Frontal cortex (tissue), 4 donors: Measurements from ENCODE around the gene ESRRA. TPM values are rescaled to one million over a fixed set of nuclear protein-coding genes. Genes with fewer than 3 reads are reported as not detected.
A peak's percentile ranks its signal among the peaks of the same experiment; 100 is the strongest.

Experiments used
- DNase-seq, 2 donors: peaks; one replicate each; pipeline ENCODE4 v3.0.0; 2012; ENCODE audit warnings: low spot score in 2 of 2
- FAIRE-seq: peaks from 2 replicates; lab custom pipeline; 2012; peaks lifted over from hg19 to GRCh38; lab: Jason Lieb, UNC
- total RNA-seq: library from RNA; depleted of rRNA; stranded (reverse); fragments of >200 nt; gene quantifications from one replicate; pipeline ENCODE4 v1.2.3, GENCODE V29; 2014
- donor health status: control.
- donor health status: control.
- donor health status: control.

ESRRA gene
- total RNA-seq, result 12.6 TPM

DNA sequence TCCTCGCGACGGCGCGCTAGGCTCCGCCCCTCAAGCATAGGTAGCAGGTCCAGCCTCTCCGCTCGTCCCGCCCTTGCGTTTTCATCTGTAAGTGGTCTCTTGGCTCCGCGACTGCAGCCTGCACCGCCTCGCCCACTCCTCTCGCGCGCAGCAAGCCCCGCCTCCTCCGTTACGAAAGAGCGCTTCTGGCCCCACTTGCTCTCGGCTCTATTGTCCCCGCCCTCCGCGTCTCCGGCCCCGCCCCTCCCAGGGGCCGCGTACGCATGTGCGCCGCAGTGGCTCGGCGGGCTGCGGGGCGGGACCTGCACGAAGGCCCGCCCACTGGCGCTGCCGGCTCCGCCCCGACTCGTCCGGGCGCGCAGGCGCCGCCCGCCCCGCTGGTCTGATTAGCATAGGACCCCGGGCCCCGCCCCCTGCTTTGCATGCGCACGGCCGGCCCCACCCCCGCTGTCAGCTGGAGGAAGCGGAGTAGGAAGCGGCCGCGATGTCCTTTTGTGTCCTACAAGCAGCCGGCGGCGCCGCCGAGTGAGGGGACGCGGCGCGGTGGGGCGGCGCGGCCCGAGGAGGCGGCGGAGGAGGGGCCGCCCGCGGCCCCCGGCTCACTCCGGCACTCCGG, at the start of gene ESRRA:
Gene ESRRA, plus strand, starts transcription at position 450 of the 616 bp plus-strand sequence. CDS start 1,656 bp downstream, outside the sequence.
- DNase-seq (peak; percentile 100), FAIRE-seq (no peak)

DNA sequence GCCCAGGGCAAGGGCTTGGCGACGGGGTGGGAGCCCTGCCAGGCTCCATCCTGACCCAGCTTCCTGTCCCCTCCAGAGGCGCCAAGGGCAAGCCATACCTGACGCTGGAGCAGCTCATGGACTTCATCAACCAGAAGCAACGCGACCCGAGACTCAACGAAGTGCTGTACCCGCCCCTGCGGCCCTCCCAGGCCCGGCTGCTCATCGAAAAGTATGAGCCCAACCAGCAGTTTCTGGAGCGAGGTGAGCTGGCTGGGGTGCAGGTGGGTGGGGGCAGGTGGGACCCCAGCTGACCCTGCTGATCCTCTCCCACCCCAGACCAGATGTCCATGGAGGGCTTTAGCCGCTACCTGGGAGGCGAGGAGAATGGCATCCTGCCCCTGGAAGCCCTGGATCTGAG, 49.0 kb upstream of the ESRRA start:
- DNase-seq (no peak), FAIRE-seq (no peak)

- DNase-seq (no peak), FAIRE-seq (no peak)
Observed at GRCh38 chr11:64258356-64258755, 47.0 kb upstream of the ESRRA start.

- FAIRE-seq (no peak), DNase-seq (no peak)
Observed at GRCh38 chr11:64258946-64259532, 46.3 kb upstream of the ESRRA start.

DNA sequence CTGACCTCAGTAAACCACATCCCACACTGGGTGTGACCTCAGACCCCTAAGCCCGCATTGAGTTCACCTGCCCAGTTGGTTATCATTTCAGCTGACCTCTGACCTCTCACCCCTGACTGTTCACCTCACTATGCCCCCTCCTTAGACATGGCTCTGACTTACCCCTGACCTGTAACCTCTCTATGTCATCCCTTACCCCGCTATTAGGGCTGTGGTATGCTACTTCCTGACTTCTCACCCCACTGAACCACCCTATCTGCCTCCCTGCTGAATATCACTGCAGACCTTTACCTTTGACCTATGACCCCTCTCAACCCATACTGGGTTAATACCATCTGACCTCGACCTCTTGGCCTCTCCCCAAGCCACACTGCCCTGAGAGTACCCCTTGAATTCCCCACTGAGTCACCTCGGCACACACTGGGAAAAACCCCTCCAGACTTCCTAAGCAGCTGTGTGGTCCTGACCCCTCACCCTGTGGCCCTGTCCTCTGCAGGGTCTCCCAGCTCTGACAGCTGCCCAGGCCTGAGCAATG, 45.7 kb upstream of the ESRRA start:
- DNase-seq, result no peak

GRCh38 chr11:64260147-64260708, 45.1 kb upstream of the ESRRA start:
- FAIRE-seq (no peak), DNase-seq (no peak)

More for the DNA sequence above, 45.7 kb upstream of the ESRRA start:
- no peak for FAIRE-seq

- no peak for DNase-seq
- no peak for FAIRE-seq
Observed at GRCh38 chr11:64261556-64262080, 43.7 kb upstream of the ESRRA start.

GRCh38 chr11:64262271-64263002, 42.9 kb upstream of the ESRRA start:
- DNase-seq, result no peak
- FAIRE-seq, result no peak

DNA sequence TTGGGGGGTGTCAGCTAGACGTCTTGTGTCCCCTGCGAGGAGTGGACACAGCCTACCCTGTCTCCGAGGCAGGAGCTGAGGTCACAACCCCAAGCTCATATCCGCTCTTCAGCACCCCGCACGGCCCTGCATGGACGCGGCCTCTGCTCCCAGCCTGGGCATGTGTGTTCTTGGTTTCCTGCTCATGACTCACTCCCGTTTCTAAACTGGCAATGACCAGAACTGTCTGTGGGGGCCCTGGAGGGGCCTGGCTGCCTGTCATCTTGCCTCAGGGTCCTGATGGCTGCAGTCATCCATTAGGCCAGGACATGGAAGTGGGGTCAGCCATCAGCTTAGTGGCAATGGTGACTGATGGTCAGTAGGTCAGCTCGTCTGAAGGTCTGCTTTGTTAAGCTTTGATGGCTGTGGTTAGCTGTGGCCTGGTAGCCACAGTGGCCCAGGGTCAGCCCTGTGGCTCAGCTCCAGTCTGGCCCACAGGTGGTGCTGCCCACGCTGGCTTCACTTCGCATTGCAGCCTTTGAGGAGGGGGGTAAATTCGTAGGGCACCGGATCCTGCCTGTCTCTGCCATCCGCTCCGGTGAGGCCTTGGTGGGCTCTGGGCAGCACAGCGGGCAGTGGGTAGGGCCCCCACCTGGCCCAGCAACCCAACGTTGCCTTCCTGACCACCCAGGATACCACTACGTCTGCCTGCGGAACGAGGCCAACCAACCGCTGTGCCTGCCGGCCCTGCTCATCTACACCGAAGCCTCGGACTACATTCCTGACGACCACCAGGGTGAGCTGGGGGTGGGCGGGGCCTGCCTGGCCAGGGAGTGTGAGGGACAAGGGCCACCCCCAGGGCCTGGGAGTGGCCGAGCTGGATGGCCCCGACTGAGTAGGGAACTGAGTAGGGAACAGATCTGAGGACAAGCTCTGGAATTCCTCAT, 42.0 kb upstream of the ESRRA start:
- no peak for FAIRE-seq
- no peak for DNase-seq

- no peak for DNase-seq
- FAIRE-seq, result no peak
Observed at GRCh38 chr11:64263947-64264317, 41.4 kb upstream of the ESRRA start.

GRCh38 chr11:64264371-64264852, 40.9 kb upstream of the ESRRA start:
- DNase-seq, result no peak

DNA sequence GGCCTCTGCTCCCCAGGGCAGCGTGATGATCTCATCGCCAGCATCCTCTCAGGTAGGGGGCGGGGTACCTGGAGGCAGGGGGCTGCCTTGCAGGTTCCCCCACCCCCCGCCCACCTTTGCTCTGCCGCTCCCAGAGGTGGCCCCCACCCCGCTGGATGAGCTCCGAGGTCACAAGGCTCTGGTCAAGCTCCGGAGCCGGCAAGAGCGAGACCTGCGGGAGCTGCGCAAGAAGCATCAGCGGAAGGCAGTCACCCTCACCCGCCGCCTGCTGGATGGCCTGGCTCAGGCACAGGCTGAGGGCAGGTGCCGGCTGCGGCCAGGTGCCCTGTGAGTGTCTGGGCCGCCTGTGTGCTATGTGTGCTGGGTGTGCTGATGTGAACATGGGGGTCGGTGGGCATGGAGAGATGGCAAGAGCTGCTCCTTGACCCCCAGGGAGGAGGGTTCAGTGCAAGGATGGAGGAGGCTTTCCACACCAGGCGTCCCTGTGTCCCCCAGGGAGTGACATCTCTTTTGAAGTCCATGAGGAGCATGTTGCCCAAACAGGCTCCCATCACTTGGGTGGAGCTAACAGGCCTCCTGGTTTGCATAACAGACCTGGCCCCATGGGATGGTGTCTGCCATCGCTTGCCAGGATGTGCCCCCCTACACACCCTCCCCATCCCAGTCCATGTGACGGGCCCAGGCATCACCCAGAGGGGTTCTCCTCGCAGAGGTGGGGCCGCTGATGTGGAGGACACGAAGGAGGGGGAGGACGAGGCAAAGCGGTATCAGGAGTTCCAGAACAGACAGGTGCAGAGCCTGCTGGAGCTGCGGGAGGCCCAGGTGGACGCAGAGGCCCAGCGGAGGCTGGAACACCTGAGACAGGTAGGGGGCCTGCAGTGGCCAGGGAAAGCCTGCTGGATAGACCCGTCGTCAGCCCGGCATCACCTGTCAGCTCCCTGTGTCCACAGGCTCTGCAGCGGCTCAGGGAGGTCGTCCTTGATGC, 39.9 kb upstream of the ESRRA start:
- FAIRE-seq, result no peak
- no peak for DNase-seq

More at GRCh38 chr11:64264371-64264852, 40.9 kb upstream of the ESRRA start:
- no peak for FAIRE-seq

GRCh38 chr11:64266339-64266738, 39.0 kb upstream of the ESRRA start:
- FAIRE-seq (no peak), DNase-seq (no peak)

DNA sequence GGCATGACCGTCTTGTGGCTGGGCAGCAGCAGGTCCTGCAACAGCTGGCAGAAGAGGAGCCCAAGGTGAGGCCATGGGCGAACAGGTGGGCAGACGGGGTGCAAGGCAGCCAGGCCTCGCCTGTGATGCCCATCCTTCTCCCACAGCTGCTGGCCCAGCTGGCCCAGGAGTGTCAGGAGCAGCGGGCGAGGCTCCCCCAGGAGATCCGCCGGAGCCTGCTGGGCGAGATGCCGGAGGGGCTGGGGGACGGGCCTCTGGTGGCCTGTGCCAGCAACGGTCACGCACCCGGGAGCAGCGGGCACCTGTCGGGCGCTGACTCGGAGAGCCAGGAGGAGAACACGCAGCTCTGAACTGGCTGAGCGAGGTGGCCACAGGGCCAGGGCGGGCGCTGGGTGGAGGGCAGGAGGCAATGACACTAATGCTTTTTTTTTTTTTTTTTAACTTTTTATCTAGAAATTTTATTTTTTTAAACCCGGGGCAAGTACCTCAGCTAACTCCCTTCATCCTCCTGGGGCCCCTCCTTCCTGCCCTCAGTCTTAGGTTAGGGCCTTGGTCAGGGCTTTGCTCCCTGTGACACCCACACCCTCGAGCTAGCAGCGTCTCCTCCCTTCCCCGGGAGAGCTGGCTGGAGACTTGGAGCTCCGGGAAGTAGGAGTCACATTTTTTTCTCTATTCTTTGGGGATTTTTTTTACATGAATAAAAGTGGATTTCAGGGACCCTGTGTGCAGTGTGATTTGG, 37.9 kb upstream of the ESRRA start:
- FAIRE-seq (no peak), DNase-seq (no peak)

- DNase-seq (no peak), FAIRE-seq (no peak)
Observed at GRCh38 chr11:64268025-64268892, 37.1 kb upstream of the ESRRA start.

GRCh38 chr11:64268893-64269539, 36.3 kb upstream of the ESRRA start:
- FAIRE-seq (no peak), DNase-seq (no peak)
